Fibroblast of mammary gland (primary cell): ENCODE data around the gene SLC25A46.
A peak's percentile ranks its signal among the peaks of the same experiment; 100 is the strongest.

ENCODE experiments used
- DNase-seq: peaks from one replicate; pipeline ENCODE4 v3.0.0-alpha.2; 2010; ENCODE audit warnings: low read depth
- H3K4me3 ChIP-seq: 2 replicates; pipeline ENCODE4 v1.5.1; 2011; ENCODE audit warnings: low read depth, mild to moderate bottlenecking, low read length, moderate library complexity; ENCODE audit not compliant: control insufficient read depth
- CTCF ChIP-seq: conservative IDR thresholded peaks from 2 replicates; pipeline ENCODE4 v1.5.1; 2011; ENCODE audit warnings: low read depth, low read length, inconsistent platforms; ENCODE audit not compliant: control insufficient read depth, insufficient read depth

Gene SLC25A46

GRCh38 chr5:110757118-110757729 lies 18.4 kb downstream of the SLC25A46 start:
- DNase-seq: peak; percentile 63
- peak; percentile 64 for TF ChIP-seq CTCF
- no peak overlapping the region for H3K4me3 ChIP-seq

GRCh38 chr5:110760158-110760557 lies 21.4 kb downstream of the SLC25A46 start:
- no peak overlapping the region for H3K4me3 ChIP-seq
- TF ChIP-seq CTCF: no peak
- DNase-seq: no peak

GRCh38 chr5:110768138-110768860 lies 29.5 kb downstream of the SLC25A46 start:
- TF ChIP-seq CTCF: no peak
- no peak overlapping the region for H3K4me3 ChIP-seq
- peak; percentile 80 for DNase-seq

DNA sequence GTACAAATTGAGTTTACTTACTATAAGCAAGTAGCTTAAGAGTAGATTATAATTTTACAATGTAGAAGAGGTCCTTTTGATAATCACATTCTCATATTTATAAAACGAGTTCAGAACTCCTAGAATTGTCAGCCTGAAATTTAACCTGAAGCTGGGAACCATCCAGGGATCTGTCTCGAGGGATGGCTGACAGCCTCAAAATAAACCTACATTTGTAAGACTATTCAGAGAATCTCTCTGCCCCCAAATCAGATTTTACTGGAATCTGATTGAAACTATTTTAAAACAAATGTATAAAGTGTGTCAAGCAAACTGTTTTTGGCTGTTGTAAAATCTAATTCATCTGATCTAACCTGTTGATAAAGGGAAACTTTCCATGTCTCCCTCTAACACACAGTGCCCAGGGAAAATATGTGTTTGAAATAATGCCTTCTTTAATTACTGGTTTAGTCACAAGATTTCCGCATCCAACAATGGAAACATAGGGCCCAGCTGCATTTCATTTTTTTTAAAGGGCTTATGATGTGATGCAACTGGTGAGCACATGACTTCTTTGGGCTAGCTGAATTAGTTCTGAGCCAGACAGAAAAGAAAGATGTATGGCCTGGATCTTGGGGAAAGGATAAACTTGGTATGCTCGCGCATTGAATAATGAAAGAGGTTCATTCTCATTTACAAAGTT lies 30.3 kb downstream of the SLC25A46 start:
- TF ChIP-seq CTCF: no peak
- H3K4me3 ChIP-seq: no peak overlapping the region
- DNase-seq: peak; percentile 84

GRCh38 chr5:110770286-110770685 lies 31.5 kb downstream of the SLC25A46 start:
- TF ChIP-seq CTCF: no peak
- no peak for DNase-seq
- no peak overlapping the region for H3K4me3 ChIP-seq

GRCh38 chr5:110784901-110785300 lies 46.1 kb downstream of the SLC25A46 start:
- no peak overlapping the region for H3K4me3 ChIP-seq
- DNase-seq: peak; percentile 61
- TF ChIP-seq CTCF: no peak
